Thoracic aorta (tissue), 2 donors: ENCODE data around the gene ATXN1. TPM values are rescaled to one million over a fixed set of nuclear protein-coding genes. Genes with fewer than 3 reads are reported as not detected.

ENCODE experiments used
- ATAC-seq: fragments of 150-250 bp; one replicate; pipeline ENCODE4 v1.8.0; 2017; ENCODE audit warnings: low read depth; ENCODE audit not compliant: insufficient number of reproducible peaks, low FRiP score
- DNase-seq: peaks from one replicate; pipeline ENCODE4 v3.0.0-alpha.2; 2020; ENCODE audit warnings: low spot score
- H3K27ac ChIP-seq, 2 donors: fragments of 200-600 bp; sonication (generic); 1 replicate in 1 of 2; 2 replicates in 1 of 2; pipeline ENCODE4 v1.5.1; 2016; ENCODE audit warnings: mild to moderate bottlenecking in 2 of 2, moderate library complexity in 2 of 2
- H3K27me3 ChIP-seq: fragments of 200-600 bp; sonication (generic); replicated peaks from 2 replicates; pipeline ENCODE4 v1.6.0; 2016; ENCODE audit warnings: mild to moderate bottlenecking; ENCODE audit not compliant: insufficient read depth
- H3K36me3 ChIP-seq: fragments of 200-600 bp; sonication (generic); one replicate; pipeline ENCODE4 v1.5.1; 2016
- H3K4me1 ChIP-seq, 2 donors: fragments of 200-600 bp; sonication (generic); 1 replicate in 1 of 2; 2 replicates in 1 of 2; pipeline versions ENCODE4 v1.5.1 to v1.6.0; 2016; ENCODE audit warnings: low read depth in 2 of 2, mild to moderate bottlenecking in 1 of 2; ENCODE audit not compliant: control insufficient read depth in 1 of 2
- H3K4me3 ChIP-seq: fragments of 200-600 bp; sonication (generic); 2 replicates; pipeline ENCODE4 v1.5.1; 2016; ENCODE audit warnings: mild to moderate bottlenecking
- H3K9me3 ChIP-seq: fragments of 200-600 bp; sonication (generic); 2 replicates; pipeline ENCODE4 v1.5.1; 2016
- total RNA-seq, 2 donors: library from RNA; depleted of rRNA; stranded (reverse); fragments of >200 nt; gene quantifications; one replicate each; pipeline versions ENCODE4 v1.1.0 to v1.2.3, GENCODE V29; 2016
- TF ChIP-seq, protein P1 (sequence below): fragments of 200-600 bp; sonication (generic); IDR thresholded peaks from one replicate; pipeline ENCODE4 v1.5.1; 2019; ENCODE audit warnings: antibody characterized with exemption

Gene ATXN1
- total RNA-seq, 2 donors from 2014 or later: 59.8 to 62.4 TPM

DNA sequence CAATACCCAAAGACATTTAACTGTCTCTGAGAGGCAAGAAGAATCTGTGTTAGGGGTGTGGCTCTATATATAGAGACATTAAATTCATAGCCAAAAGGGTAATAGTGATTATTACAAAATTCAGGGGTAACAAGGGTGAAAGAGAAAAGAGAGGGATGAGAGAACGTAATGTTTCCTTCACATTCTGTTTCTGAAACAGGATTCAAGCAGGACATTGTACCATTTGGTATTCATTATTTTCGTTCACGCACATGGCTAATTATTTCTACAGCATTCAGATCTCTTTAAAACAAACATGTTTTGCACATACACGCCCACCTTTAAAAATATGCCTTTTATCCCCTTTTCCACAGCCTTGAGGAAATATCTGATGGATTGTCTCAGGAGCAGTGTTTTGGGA is 400.1 kb downstream of the ATXN1 start:
- Histone ChIP-seq H3K36me3 (no peaks in the 10 kb centered on the region), H3K4me3 (no peak overlapping the region), H3K4me1 (peaks cover 4 to 13% of the 10 kb centered on the region in 2 donors), H3K27me3 (no peaks in the 10 kb centered on the region), H3K27ac (no peak overlapping the region), H3K9me3 (no peaks in the 10 kb centered on the region)
- no peak for DNase-seq
- no peak for ATAC-seq
- TF ChIP-seq, protein P1, sequence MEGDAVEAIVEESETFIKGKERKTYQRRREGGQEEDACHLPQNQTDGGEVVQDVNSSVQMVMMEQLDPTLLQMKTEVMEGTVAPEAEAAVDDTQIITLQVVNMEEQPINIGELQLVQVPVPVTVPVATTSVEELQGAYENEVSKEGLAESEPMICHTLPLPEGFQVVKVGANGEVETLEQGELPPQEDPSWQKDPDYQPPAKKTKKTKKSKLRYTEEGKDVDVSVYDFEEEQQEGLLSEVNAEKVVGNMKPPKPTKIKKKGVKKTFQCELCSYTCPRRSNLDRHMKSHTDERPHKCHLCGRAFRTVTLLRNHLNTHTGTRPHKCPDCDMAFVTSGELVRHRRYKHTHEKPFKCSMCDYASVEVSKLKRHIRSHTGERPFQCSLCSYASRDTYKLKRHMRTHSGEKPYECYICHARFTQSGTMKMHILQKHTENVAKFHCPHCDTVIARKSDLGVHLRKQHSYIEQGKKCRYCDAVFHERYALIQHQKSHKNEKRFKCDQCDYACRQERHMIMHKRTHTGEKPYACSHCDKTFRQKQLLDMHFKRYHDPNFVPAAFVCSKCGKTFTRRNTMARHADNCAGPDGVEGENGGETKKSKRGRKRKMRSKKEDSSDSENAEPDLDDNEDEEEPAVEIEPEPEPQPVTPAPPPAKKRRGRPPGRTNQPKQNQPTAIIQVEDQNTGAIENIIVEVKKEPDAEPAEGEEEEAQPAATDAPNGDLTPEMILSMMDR: no peak

DNA sequence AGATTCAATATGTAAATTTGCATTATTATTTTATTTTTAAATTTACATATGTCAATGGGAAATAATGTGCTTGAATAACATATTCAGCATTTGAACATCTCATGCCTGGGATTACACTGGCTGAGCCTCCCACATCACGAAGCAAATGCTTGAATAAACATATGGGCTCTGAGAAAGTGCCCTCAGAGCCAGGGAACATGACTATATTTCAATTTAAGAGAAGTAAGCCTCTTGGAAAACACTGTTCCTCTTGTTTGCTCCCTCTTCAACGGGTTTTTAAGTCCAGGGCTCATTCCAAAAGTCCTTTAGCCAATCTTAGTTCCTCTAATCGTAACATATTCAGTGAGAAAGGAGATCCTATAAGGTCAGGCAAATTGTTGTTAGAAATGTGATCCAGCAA is 400.9 kb downstream of the ATXN1 start:
- DNase-seq (no peak), ATAC-seq (no peak)
- H3K27me3 ChIP-seq: no peaks in the 10 kb centered on the region
- TF ChIP-seq, protein P1: no peak
- H3K9me3 ChIP-seq: no peaks in the 10 kb centered on the region
- H3K27ac ChIP-seq: no peak overlapping the region
- H3K36me3 ChIP-seq: no peaks in the 10 kb centered on the region
- H3K4me1 ChIP-seq: peaks cover 4 to 20% of the 10 kb centered on the region in 2 donors
- no peak overlapping the region for H3K4me3 ChIP-seq

GRCh38 chr6:16359563-16359962 is 401.7 kb downstream of the ATXN1 start:
- TF ChIP-seq, protein P1: no peak
- Histone ChIP-seq H3K27me3 (no peaks in the 10 kb centered on the region), H3K4me1 (peaks cover 4 to 24% of the 10 kb centered on the region in 2 donors), H3K4me3 (no peak overlapping the region), H3K27ac (no peak overlapping the region), H3K36me3 (no peaks in the 10 kb centered on the region), H3K9me3 (no peaks in the 10 kb centered on the region)
- ATAC-seq: no peak
- DNase-seq: no peak

GRCh38 chr6:16358531-16359138 is 402.6 kb downstream of the ATXN1 start:
- Histone ChIP-seq H3K36me3 (no peaks in the 10 kb centered on the region), H3K27ac (no peak overlapping the region), H3K4me3 (no peak overlapping the region), H3K4me1 (peaks cover 4 to 24% of the 10 kb centered on the region in 2 donors), H3K27me3 (no peaks in the 10 kb centered on the region), H3K9me3 (no peaks in the 10 kb centered on the region)
- DNase-seq (no peak), ATAC-seq (no peak)
- TF ChIP-seq, protein P1: no peak

GRCh38 chr6:16355699-16356446 is 405.4 kb downstream of the ATXN1 start:
- DNase-seq (no peak), ATAC-seq (no peak)
- no peak overlapping the region for H3K4me3 ChIP-seq
- peaks cover 18 to 45% of the 10 kb centered on the region in 2 donors for H3K4me1 ChIP-seq
- H3K27ac ChIP-seq: peak overlapping the region in 1 of 2 donors; percentile 28
- no peaks in the 10 kb centered on the region for H3K36me3 ChIP-seq
- H3K27me3 ChIP-seq: no peaks in the 10 kb centered on the region
- TF ChIP-seq, protein P1: no peak
- no peaks in the 10 kb centered on the region for H3K9me3 ChIP-seq
